H9 (cell line): ENCODE data around the gene BFSP2. TPM values are rescaled to one million over a fixed set of nuclear protein-coding genes. Genes with fewer than 3 reads are reported as not detected.

ENCODE experiments used
- DNase-seq: peaks from one replicate; pipeline ENCODE4 v3.0.0-alpha.2; 2017
- H2AFZ ChIP-seq: one replicate; pipeline ENCODE4 v1.6.1; 2013; ENCODE audit warnings: mild to moderate bottlenecking, low read length, control low read depth, moderate library complexity
- H2AK5ac ChIP-seq: 2 replicates; pipeline ENCODE4 v1.6.1; 2013; ENCODE audit warnings: low read length, control low read depth, mixed read lengths; ENCODE audit not compliant: insufficient read length
- H2BK120ac ChIP-seq: one replicate; pipeline ENCODE4 v1.6.1; 2013; ENCODE audit warnings: low read depth, mild to moderate bottlenecking, low read length, control low read depth, inconsistent platforms; ENCODE audit not compliant: poor library complexity, severe bottlenecking
- H2BK12ac ChIP-seq: 2 replicates; pipeline ENCODE4 v1.6.1; 2013; ENCODE audit warnings: low read length, control low read depth, mixed read lengths, low read depth; ENCODE audit not compliant: insufficient read length
- H2BK15ac ChIP-seq: 2 replicates; pipeline ENCODE4 v1.6.1; 2013; ENCODE audit warnings: low read depth, low read length, control low read depth
- H2BK20ac ChIP-seq: one replicate; pipeline ENCODE4 v1.6.1; 2013; ENCODE audit warnings: low read depth, mild to moderate bottlenecking, low read length, control low read depth, inconsistent platforms; ENCODE audit not compliant: poor library complexity, severe bottlenecking
- H2BK5ac ChIP-seq: 2 replicates; pipeline ENCODE4 v1.6.1; 2013; ENCODE audit warnings: low read length, control low read depth, mixed read lengths; ENCODE audit not compliant: insufficient read length
- H3K14ac ChIP-seq: 2 replicates; pipeline ENCODE4 v1.6.1; 2013; ENCODE audit warnings: low read length, control low read depth; ENCODE audit not compliant: insufficient read depth
- H3K18ac ChIP-seq: 2 replicates; pipeline ENCODE4 v1.6.1; 2013; ENCODE audit warnings: low read depth, mild to moderate bottlenecking, mixed read lengths, low read length, control low read depth; ENCODE audit not compliant: insufficient read length
- H3K23ac ChIP-seq: 2 replicates; pipeline ENCODE4 v1.6.1; 2013; ENCODE audit warnings: low read length, control low read depth, mixed read lengths, low read depth; ENCODE audit not compliant: insufficient read length
- H3K23me2 ChIP-seq: 2 replicates; pipeline ENCODE4 v1.6.1; 2013; ENCODE audit warnings: low read depth, mild to moderate bottlenecking, mixed read lengths, low read length, control low read depth; ENCODE audit not compliant: insufficient read length, poor library complexity, severe bottlenecking
- H3K27ac ChIP-seq: 2 replicates; pipeline ENCODE4 v1.5.1; 2013; ENCODE audit warnings: low read length, control low read depth, mixed read lengths, low read depth; ENCODE audit not compliant: insufficient read length
- H3K27me3 ChIP-seq: 2 replicates; pipeline ENCODE4 v1.6.1; 2013; ENCODE audit warnings: low read length, control low read depth, inconsistent platforms; ENCODE audit not compliant: insufficient read depth
- H3K4ac ChIP-seq: 2 replicates; pipeline ENCODE4 v1.6.1; 2013; ENCODE audit warnings: low read depth, mild to moderate bottlenecking, control low read depth, inconsistent platforms, low read length, moderate library complexity
- H3K4me1 ChIP-seq: 2 replicates; pipeline ENCODE4 v1.6.1; 2013; ENCODE audit warnings: low read length, control low read depth, inconsistent platforms; ENCODE audit not compliant: insufficient read depth
- H3K4me2 ChIP-seq: 2 replicates; pipeline ENCODE4 v1.6.1; 2013; ENCODE audit warnings: low read length, control low read depth, mixed read lengths; ENCODE audit not compliant: insufficient read length, insufficient read depth
- H3K56ac ChIP-seq: 2 replicates; pipeline ENCODE4 v1.6.1; 2013; ENCODE audit warnings: low read depth, mild to moderate bottlenecking, mixed read lengths, low read length, control low read depth; ENCODE audit not compliant: insufficient read length
- H3K79me1 ChIP-seq: 2 replicates; pipeline ENCODE4 v1.6.1; 2013; ENCODE audit warnings: low read depth, mild to moderate bottlenecking, moderate library complexity, low read length, control low read depth, inconsistent platforms; ENCODE audit not compliant: insufficient read depth, poor library complexity, severe bottlenecking
- H3K79me2 ChIP-seq: 2 replicates; pipeline ENCODE4 v1.6.1; 2013; ENCODE audit warnings: low read length, control low read depth, inconsistent platforms; ENCODE audit not compliant: insufficient read depth
- H3K9ac ChIP-seq: 2 replicates; pipeline ENCODE4 v1.6.1; 2013; ENCODE audit warnings: low read length, control low read depth, mixed read lengths; ENCODE audit not compliant: insufficient read length; ENCODE audit errors: extremely low read depth
- H3K9me3 ChIP-seq: one replicate; pipeline ENCODE4 v1.6.1; 2013; ENCODE audit warnings: low read depth, low read length, inconsistent platforms; ENCODE audit not compliant: control insufficient read depth
- H3T11ph ChIP-seq: one replicate; pipeline ENCODE4 v1.6.1; 2013; ENCODE audit warnings: mild to moderate bottlenecking, low read length, control low read depth, inconsistent platforms
- H4K20me1 ChIP-seq: one replicate; pipeline ENCODE4 v1.6.1; 2013; ENCODE audit not compliant: control insufficient read depth, insufficient read length, insufficient read depth
- H4K5ac ChIP-seq: 2 replicates; pipeline ENCODE4 v1.6.1; 2013; ENCODE audit warnings: low read depth, mild to moderate bottlenecking, mixed read lengths, low read length, control low read depth; ENCODE audit not compliant: insufficient read length
- H4K8ac ChIP-seq: replicated peaks from 2 replicates; pipeline ENCODE4 v1.6.1; 2013; ENCODE audit warnings: low read length, control low read depth, mixed read lengths, low read depth; ENCODE audit not compliant: insufficient read length
- H4K91ac ChIP-seq: 2 replicates; pipeline ENCODE4 v1.6.1; 2013; ENCODE audit warnings: low read depth, mild to moderate bottlenecking, moderate library complexity, mixed read lengths, low read length, control low read depth; ENCODE audit not compliant: insufficient read length
- H3K27ac Mint-ChIP-seq, 3 experiments: 2 replicates in 2 of 3; 3 replicates in 1 of 3; pipeline ENCODE4 v1.8.0; 2020 to 2021; ENCODE audit warnings: mixed read lengths in 3 of 3, mild to moderate bottlenecking in 1 of 3, moderate library complexity in 1 of 3
- H3K27me3 Mint-ChIP-seq: 2 replicates; pipeline ENCODE4 v1.8.0; 2021; ENCODE audit warnings: low read depth, mild to moderate bottlenecking, moderate library complexity, mixed read lengths
- H3K36me3 Mint-ChIP-seq, 3 experiments: 2 replicates in 2 of 3; 3 replicates in 1 of 3; pipeline ENCODE4 v1.8.0; 2020 to 2021; ENCODE audit warnings: low read depth in 3 of 3, mixed read lengths in 3 of 3; ENCODE audit not compliant: insufficient read depth in 1 of 3
- H3K4me1 Mint-ChIP-seq, 2 experiments: 2 replicates each; pipeline ENCODE4 v1.8.0; 2020; ENCODE audit warnings: mixed read lengths in 2 of 2
- H3K4me3 Mint-ChIP-seq, 2 experiments: 2 replicates in 1 of 2; 3 replicates in 1 of 2; pipeline ENCODE4 v1.8.0; 2020 to 2021; ENCODE audit warnings: mild to moderate bottlenecking in 2 of 2, mixed read lengths in 2 of 2, moderate library complexity in 1 of 2
- H3K9me3 Mint-ChIP-seq, 2 experiments: 2 replicates in 1 of 2; 3 replicates in 1 of 2; pipeline ENCODE4 v1.8.0; 2020; ENCODE audit warnings: mild to moderate bottlenecking in 2 of 2, mixed read lengths in 2 of 2, moderate library complexity in 1 of 2
- CTCF ChIP-seq: fragments of 200-600 bp; sonication (generic); conservative IDR thresholded peaks from 3 replicates; pipeline ENCODE4 v1.8.0; 2021; ENCODE audit warnings: antibody characterized with exemption, mild to moderate bottlenecking
- WGBS: extraction: QIAGEN DNeasy Blood & Tissue Kit; methylation state at CpG from one replicate; pipeline ENCODE4 v1.1.7; 2013; ENCODE audit warnings: missing lambda C conversion rate, low lambda C conversion rate, mixed read lengths; ENCODE audit not compliant: insufficient read length; ENCODE audit errors: extremely low coverage; 5-methylcytosine and 5-hydroxymethylcytosine counted together
- total RNA-seq: library from RNA; stranded (reverse); gene quantifications from 2 replicates; pipeline ENCODE4 v1.2.1, GENCODE V29; 2021

Gene BFSP2
- total RNA-seq, 1 experiment from 2014 or later, result not detected

- no peak overlapping the region for H4K5ac ChIP-seq
- H3K18ac ChIP-seq, result no peak overlapping the region
- no peaks in the 10 kb centered on the region for H4K20me1 ChIP-seq
- H2AFZ ChIP-seq, result no peak overlapping the region
- Mint-ChIP-seq H3K4me1 (peaks cover 12 to 19% of the 10 kb centered on the region in 2 experiments), H3K36me3 (no peaks in the 10 kb centered on the region; a peak in 1 of 7 replicates), H3K9me3 (no peaks in the 10 kb centered on the region), H3K27me3 (0 out of 2 replicates have a peak, but pooled peaks cover 2% of the 10 kb centered on the region), H3K4me3 (no peak overlapping the region), H3K27ac (no peak overlapping the region)
- no peaks in the 10 kb centered on the region for H3K27me3 ChIP-seq
- no peak overlapping the region for H3K14ac ChIP-seq
- no peak overlapping the region for H2BK120ac ChIP-seq
- H4K91ac ChIP-seq, result no peak overlapping the region
- H3K4ac ChIP-seq, result no peak overlapping the region
- no peak overlapping the region for H2BK15ac ChIP-seq
- TF ChIP-seq CTCF, result no peak
- no peak overlapping the region for H3K27ac ChIP-seq
- H3K23me2 ChIP-seq, result no peaks in the 10 kb centered on the region
- H4K8ac ChIP-seq, result no peak overlapping the region
- DNase-seq, result no peak
- H3T11ph ChIP-seq, result no peak overlapping the region
- no peak overlapping the region for H3K23ac ChIP-seq
- no peak overlapping the region for H2BK12ac ChIP-seq
- H3K9me3 ChIP-seq, result no peaks in the 10 kb centered on the region
- no peak overlapping the region for H2BK5ac ChIP-seq
- no peak overlapping the region for H3K56ac ChIP-seq
- WGBS, result no CpG with 5 or more reads among the region's 2 CpGs
- H3K79me2 ChIP-seq, result no peaks in the 10 kb centered on the region
- H2BK20ac ChIP-seq, result no peak overlapping the region
- no peaks in the 10 kb centered on the region for H3K79me1 ChIP-seq
- H3K4me1 ChIP-seq, result no peaks in the 10 kb centered on the region; the same call in 1 of the 2 replicates
- no peak overlapping the region for H2AK5ac ChIP-seq
- H3K4me2 ChIP-seq, result no peak overlapping the region
- H3K9ac ChIP-seq, result no peak overlapping the region
Measured at GRCh38 chr3:133401374-133402135, 1.7 kb downstream of the BFSP2 start.
